CD14-positive monocyte (primary cell): ENCODE results near the gene FHIT. TPM values are rescaled to one million over a fixed set of nuclear protein-coding genes. Genes with fewer than 3 reads are reported as not detected.

Experiments used
- DNase-seq, 3 donors: peaks; one replicate each; pipeline ENCODE4 v3.0.0-alpha.2; 2011 to 2022
- H2AFZ ChIP-seq: 2 replicates; pipeline ENCODE4 v1.6.0; 2012; ENCODE audit warnings: mild to moderate bottlenecking, low read depth, low read length, inconsistent platforms; ENCODE audit not compliant: insufficient read depth, poor library complexity, severe bottlenecking
- H3K27ac ChIP-seq, 2 donors: 1 replicate in 1 of 2; 2 replicates in 1 of 2; pipeline ENCODE4 v1.5.1; 2012 to 2013; ENCODE audit warnings: low read length in 2 of 2, control low read depth in 1 of 2, inconsistent platforms in 1 of 2, low read depth in 1 of 2, mild to moderate bottlenecking in 1 of 2
- H3K27me3 ChIP-seq, 2 donors: one replicate each; pipeline versions ENCODE4 v1.6.0 to v1.6.1; 2011 to 2013; ENCODE audit warnings: low read length in 2 of 2; ENCODE audit not compliant: control insufficient read depth in 2 of 2, insufficient read depth in 2 of 2
- H3K36me3 ChIP-seq, 2 donors: replicated peaks in 1 of 2; 1 replicate in 1 of 2; 2 replicates in 1 of 2; pipeline versions ENCODE4 v1.5.1 to v1.6.1; 2012 to 2013; ENCODE audit warnings: low read length in 2 of 2, control low read depth in 1 of 2, inconsistent platforms in 1 of 2, mild to moderate bottlenecking in 1 of 2; ENCODE audit not compliant: insufficient read depth in 2 of 2, control insufficient read depth in 1 of 2
- H3K4me1 ChIP-seq, 2 donors: 1 replicate in 1 of 2; 2 replicates in 1 of 2; pipeline versions ENCODE4 v1.5.1 to v1.6.1; 2012 to 2013; ENCODE audit warnings: low read length in 2 of 2, control low read depth in 1 of 2, inconsistent platforms in 1 of 2, mild to moderate bottlenecking in 1 of 2, moderate library complexity in 1 of 2; ENCODE audit not compliant: insufficient read depth in 2 of 2, control insufficient read depth in 1 of 2
- H3K4me2 ChIP-seq: replicated peaks from 2 replicates; pipeline ENCODE3; 2012; ENCODE audit warnings: low read length, moderate library complexity, mild to moderate bottlenecking; ENCODE audit not compliant: poor library complexity, severe bottlenecking; ENCODE audit errors: extremely low read depth
- H3K4me3 ChIP-seq, 3 experiments: fragments of 200-600 bp in 1 of 3; sonication (generic) in 1 of 3; replicated peaks in 1 of 3; 1 replicate in 2 of 3; 2 replicates in 1 of 3; pipeline ENCODE4 v1.5.1; 2011 to 2013; ENCODE audit warnings: low read length in 3 of 3, mild to moderate bottlenecking in 3 of 3, control low read depth in 2 of 3, low read depth in 2 of 3, inconsistent platforms in 1 of 3, moderate library complexity in 1 of 3
- H3K79me2 ChIP-seq: 2 replicates; pipeline ENCODE4 v1.6.0; 2012; ENCODE audit warnings: mild to moderate bottlenecking, control low read depth, inconsistent platforms, low read length, moderate library complexity; ENCODE audit not compliant: insufficient read depth
- H3K9ac ChIP-seq: 2 replicates; pipeline ENCODE4 v1.6.0; 2017; ENCODE audit warnings: low read length, mild to moderate bottlenecking; ENCODE audit not compliant: insufficient read depth, poor library complexity, severe bottlenecking
- H3K9me3 ChIP-seq, 2 donors: replicated peaks in 1 of 2; 1 replicate in 1 of 2; 2 replicates in 1 of 2; pipeline versions ENCODE4 v1.5.1 to v1.6.1; 2012 to 2013; ENCODE audit warnings: low read length in 2 of 2, control low read depth in 1 of 2; ENCODE audit not compliant: control insufficient read depth in 1 of 2, insufficient read depth in 1 of 2
- H4K20me1 ChIP-seq: 2 replicates; pipeline ENCODE4 v1.6.0; 2012; ENCODE audit warnings: mild to moderate bottlenecking, low read length, control low read depth, moderate library complexity; ENCODE audit not compliant: insufficient read depth
- H3K27ac Mint-ChIP-seq, 7 donors: one replicate each; pipeline ENCODE4 v1.8.0; 2020; ENCODE audit warnings: mild to moderate bottlenecking in 7 of 7, mixed read lengths in 7 of 7, moderate library complexity in 6 of 7, inconsistent platforms in 2 of 7
- H3K27me3 Mint-ChIP-seq, 3 donors: one replicate each; pipeline ENCODE4 v1.8.0; 2021 to 2022; ENCODE audit warnings: low read depth in 3 of 3, mild to moderate bottlenecking in 3 of 3, mixed read lengths in 3 of 3, moderate library complexity in 3 of 3, inconsistent platforms in 1 of 3
- H3K36me3 Mint-ChIP-seq, 2 donors: one replicate each; pipeline ENCODE4 v1.8.0; 2020; ENCODE audit warnings: mixed read lengths in 2 of 2, inconsistent platforms in 1 of 2, mild to moderate bottlenecking in 1 of 2
- H3K4me1 Mint-ChIP-seq: one replicate; pipeline ENCODE4 v1.8.0; 2020; ENCODE audit warnings: mild to moderate bottlenecking, mixed read lengths
- H3K4me3 Mint-ChIP-seq, 2 donors: one replicate each; pipeline ENCODE4 v1.8.0; 2020; ENCODE audit warnings: mild to moderate bottlenecking in 2 of 2, mixed read lengths in 2 of 2, moderate library complexity in 1 of 2
- H3K9me3 Mint-ChIP-seq, 7 donors: one replicate each; pipeline ENCODE4 v1.8.0; 2020 to 2022; ENCODE audit warnings: mixed read lengths in 7 of 7, mild to moderate bottlenecking in 6 of 7, moderate library complexity in 6 of 7, inconsistent platforms in 2 of 7
- WGBS: methylation state at CpG from one replicate; pipeline ENCODE4 v1.1.5; 2013; ENCODE audit warnings: missing lambda C conversion rate; ENCODE audit not compliant: insufficient coverage; 5-methylcytosine and 5-hydroxymethylcytosine counted together
- intact Hi-C, 2 donors: fragments of 100-400 bp; cut with micrococcal nuclease; formaldehyde crosslinking; loops; one replicate each; pipeline versions ENCODE4 v1.15.0 to v1.15.1; 2023
- polyA plus RNA-seq, 3 donors: library from polyadenylated mRNA; depleted of rRNA in 1 of 3; unstranded in 2 of 3; stranded (reverse) in 1 of 3; fragments of 300-500 nt in 2 of 3; fragments of >200 nt in 1 of 3; fragmentation: Illumina TruSeq in 2 of 3; gene quantifications; 1 replicate in 2 of 3; 2 replicates in 1 of 3; pipeline ENCODE4 v1.2.3, GENCODE V29; 2012 to 2021
- TF ChIP-seq, protein P1 (sequence below): fragments of 200-600 bp; IDR thresholded peaks from one replicate; pipeline ENCODE4 v1.8.0; 2022; ENCODE audit warnings: antibody characterized with exemption, mild to moderate bottlenecking

The FHIT gene
- polyA plus RNA-seq, 3 donors = 1.7 to 3.4 (median 3.2) TPM

DNA sequence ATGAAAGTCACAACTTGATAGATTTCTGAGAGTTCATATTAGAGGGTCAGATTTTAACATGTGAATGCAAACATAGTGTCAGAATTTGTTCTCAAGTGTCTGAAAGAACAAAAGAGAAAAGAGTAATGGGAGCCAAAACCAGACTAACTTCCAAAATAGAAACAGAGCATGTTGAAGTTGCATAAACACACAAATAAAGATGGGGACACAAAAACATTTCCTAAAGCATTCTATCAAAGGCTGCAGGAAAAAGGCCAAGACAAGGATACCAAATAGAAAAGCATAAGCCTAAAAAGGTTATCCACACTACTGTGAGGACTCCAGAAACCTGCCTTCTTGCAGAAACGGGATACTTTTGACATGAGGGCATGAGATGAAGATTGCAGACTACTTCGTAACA lies 2.8 kb downstream of the FHIT start:
- TF ChIP-seq, protein P1, sequence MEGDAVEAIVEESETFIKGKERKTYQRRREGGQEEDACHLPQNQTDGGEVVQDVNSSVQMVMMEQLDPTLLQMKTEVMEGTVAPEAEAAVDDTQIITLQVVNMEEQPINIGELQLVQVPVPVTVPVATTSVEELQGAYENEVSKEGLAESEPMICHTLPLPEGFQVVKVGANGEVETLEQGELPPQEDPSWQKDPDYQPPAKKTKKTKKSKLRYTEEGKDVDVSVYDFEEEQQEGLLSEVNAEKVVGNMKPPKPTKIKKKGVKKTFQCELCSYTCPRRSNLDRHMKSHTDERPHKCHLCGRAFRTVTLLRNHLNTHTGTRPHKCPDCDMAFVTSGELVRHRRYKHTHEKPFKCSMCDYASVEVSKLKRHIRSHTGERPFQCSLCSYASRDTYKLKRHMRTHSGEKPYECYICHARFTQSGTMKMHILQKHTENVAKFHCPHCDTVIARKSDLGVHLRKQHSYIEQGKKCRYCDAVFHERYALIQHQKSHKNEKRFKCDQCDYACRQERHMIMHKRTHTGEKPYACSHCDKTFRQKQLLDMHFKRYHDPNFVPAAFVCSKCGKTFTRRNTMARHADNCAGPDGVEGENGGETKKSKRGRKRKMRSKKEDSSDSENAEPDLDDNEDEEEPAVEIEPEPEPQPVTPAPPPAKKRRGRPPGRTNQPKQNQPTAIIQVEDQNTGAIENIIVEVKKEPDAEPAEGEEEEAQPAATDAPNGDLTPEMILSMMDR = no peak
- Histone ChIP-seq H3K27ac (no peak overlapping the region), H3K9me3 (no peaks in the 10 kb centered on the region), H2AFZ (no peak overlapping the region), H4K20me1 (no peaks in the 10 kb centered on the region), H3K4me2 (no peak overlapping the region), H3K27me3 (no peaks in the 10 kb centered on the region), H3K4me3 (no peak overlapping the region), H3K4me1 (peaks cover 16 to 20% of the 10 kb centered on the region in 2 donors), H3K79me2 (no peaks in the 10 kb centered on the region), H3K36me3 (no peaks in the 10 kb centered on the region), H3K9ac (no peak overlapping the region)
- peaks cover 0 to 3% (median 0%) of the 10 kb centered on the region in 3 donors for H3K27me3 Mint-ChIP-seq
- H3K9me3 Mint-ChIP-seq = peaks cover 0 to 2% (median 0%) of the 10 kb centered on the region in 7 donors
- H3K27ac Mint-ChIP-seq = no peak overlapping the region
- H3K36me3 Mint-ChIP-seq = no peaks in the 10 kb centered on the region
- intact Hi-C loops = no loop called here
- DNase-seq = no peak
- H3K4me1 Mint-ChIP-seq = peaks cover 16% of the 10 kb centered on the region
- no peak overlapping the region for H3K4me3 Mint-ChIP-seq
- WGBS = no CpG with 5 or more reads among the region's 2 CpGs

DNA sequence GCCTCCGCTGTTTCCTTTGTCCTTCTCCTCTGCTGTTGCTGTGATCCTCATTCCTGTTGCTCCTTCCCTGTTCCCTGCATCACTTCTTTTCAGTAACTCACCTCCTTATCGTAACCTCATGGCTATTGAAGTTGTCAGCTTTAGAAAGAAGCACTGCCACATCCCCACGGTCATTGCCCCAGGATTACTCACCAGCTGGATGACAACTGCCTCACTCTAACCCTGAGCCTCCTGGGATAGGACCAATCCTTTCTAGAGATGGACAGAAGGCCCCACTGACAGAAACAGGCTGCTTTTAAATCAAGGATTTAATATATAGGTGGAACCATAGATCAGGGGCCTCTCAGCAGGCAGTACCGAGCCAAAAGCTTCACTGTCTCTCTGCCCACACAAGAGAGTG lies 4.1 kb downstream of the FHIT start:
- Histone ChIP-seq H3K79me2 (no peaks in the 10 kb centered on the region), H3K27me3 (no peaks in the 10 kb centered on the region), H3K9me3 (no peaks in the 10 kb centered on the region), H3K9ac (no peak overlapping the region), H2AFZ (no peak overlapping the region), H3K36me3 (no peaks in the 10 kb centered on the region), H3K4me3 (no peak overlapping the region), H3K4me2 (no peak overlapping the region), H3K27ac (no peak overlapping the region), H4K20me1 (no peaks in the 10 kb centered on the region), H3K4me1 (peaks cover 16 to 20% of the 10 kb centered on the region in 2 donors)
- H3K36me3 Mint-ChIP-seq = no peaks in the 10 kb centered on the region
- no peak for DNase-seq
- H3K4me3 Mint-ChIP-seq = no peak overlapping the region
- peaks cover 16% of the 10 kb centered on the region for H3K4me1 Mint-ChIP-seq
- H3K9me3 Mint-ChIP-seq = peaks cover 0 to 3% (median 0%) of the 10 kb centered on the region in 7 donors
- intact Hi-C loops = no loop called here
- H3K27ac Mint-ChIP-seq = no peak overlapping the region
- TF ChIP-seq, protein P1 = no peak
- 94% methylated on average over 3 of the region's 4 CpGs for WGBS
- H3K27me3 Mint-ChIP-seq = peaks cover 0 to 2% (median 2%) of the 10 kb centered on the region in 3 donors
